COLO668 (cell line): Measurements from ENCODE around the gene ATG13.

Experiments
- DNase-seq: peaks from one replicate; lab custom pipeline; 2025; ENCODE audit not compliant: unreplicated experiment; lab: John Stamatoyannopoulos, UW

The ATG13 gene

DNA sequence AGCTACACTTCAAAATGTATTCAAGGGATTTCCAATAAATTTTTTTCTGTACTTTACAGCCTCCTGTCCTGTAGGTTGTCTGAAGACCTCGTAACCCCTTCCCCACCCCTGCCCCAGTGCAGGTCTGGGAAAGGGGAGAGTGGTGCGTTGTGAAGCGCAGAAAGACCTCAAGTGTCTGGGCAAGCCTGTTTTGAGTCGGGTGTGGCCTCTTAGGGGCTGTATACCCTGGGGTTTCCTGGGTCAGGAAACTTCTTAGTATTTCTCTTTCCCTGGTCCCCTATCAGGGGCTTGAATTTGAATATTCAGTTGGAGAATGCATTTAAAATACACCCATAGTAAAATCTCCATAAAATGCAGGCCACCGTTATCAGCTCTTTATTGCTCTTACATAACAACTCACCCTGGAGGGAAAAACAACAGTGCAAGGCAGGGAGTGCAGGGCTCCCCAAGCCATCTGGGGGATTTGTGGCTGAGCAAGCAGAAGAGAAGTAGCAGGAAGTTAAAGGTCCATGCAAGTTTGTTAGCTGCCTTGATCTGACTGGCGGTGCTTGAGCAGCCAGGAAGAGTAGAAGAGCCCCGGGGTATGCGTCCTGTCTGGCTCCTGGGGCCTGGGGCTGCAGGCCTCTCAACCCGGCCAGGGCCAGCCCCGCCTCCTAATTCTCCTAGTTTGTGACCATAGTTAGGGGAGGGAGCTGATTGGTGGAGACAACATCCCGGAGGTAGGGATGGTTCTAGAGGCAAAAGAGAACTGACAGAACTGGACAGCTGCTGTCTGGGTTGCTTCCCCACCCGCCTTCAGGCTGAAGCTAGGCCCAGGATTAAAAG lies 57.3 kb downstream of the ATG13 start:
- DNase-seq, result no peak

DNA sequence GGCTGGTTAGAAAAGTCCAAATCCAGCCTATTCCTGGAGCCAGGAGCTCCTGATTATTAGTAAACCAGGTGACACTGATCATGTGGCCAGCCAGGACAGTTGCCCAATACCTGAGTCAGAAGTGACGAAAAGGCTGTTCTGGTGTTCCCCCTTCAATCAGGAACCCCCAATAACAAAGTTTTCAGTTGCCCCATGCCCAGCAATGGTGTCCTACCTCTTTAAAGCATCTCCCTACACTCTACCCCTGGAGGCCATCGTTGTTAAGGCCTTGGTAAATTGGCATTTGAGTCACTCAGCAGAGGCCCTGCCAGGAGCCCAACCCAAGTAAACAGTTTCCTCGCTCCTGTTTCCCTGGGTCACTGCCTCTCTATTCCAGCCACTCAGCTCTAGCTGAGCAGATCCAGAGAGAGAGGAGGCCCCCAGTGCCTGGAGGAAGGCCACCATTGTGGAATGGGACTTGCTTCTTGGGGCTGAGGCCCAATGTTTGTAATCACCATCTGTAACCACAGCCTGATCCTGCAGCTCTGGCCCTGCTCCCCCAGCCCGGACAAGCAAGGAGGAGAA lies 58.0 kb downstream of the ATG13 start:
- DNase-seq, result no peak

DNA sequence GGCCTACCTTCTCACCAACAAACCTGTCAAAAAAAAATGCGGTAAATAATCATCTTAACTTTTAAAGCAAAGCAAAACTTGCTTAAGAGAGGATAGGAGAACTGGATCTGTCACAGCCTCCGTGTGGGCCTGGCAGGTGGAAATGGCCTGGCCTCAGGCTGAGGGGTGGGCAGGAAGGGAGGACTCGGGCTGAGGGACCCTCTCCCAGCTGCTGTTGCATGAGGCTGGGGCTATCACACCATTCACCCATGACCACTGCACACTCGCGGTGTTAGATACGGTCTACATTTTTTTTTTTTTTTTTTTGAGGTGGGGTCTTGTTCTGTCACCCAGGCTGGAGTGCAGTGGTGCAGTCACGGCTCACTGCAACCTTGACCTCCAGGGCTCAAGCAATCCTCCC lies 58.6 kb downstream of the ATG13 start:
- DNase-seq, result no peak

DNA sequence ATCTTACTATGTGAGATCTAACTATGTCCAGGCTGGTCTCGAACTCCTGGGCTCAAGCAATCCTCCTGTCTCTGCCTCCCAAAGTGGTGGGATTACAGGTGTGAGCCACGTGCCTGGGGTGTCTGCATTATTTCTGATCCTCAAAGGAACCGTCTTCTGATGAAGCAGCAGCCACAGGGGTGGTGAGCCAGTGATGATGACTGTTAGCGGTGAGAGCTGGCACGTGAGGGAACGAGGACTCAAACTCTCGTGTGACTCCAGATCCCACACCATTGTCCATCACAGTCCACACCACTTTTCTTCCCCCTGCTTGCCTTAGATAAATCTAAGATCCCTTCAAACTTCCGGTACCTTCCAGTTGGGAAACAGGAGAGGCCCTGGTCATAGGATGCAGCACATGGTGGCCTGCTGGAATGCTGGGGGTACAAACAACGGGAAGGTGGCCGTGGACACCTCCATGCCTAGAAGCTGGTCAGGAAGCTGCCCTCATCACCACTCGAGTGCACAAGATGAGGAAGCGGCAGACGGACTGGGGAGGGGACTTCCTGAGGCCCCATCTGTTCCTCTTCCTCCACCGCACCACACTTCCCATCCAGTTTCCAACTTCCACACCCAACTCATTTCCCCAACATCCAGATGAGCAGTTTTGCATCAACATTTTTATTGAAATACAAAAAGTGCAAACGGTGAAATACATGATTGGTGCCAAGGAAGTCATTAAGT lies 59.2 kb downstream of the ATG13 start:
- no peak for DNase-seq

DNA sequence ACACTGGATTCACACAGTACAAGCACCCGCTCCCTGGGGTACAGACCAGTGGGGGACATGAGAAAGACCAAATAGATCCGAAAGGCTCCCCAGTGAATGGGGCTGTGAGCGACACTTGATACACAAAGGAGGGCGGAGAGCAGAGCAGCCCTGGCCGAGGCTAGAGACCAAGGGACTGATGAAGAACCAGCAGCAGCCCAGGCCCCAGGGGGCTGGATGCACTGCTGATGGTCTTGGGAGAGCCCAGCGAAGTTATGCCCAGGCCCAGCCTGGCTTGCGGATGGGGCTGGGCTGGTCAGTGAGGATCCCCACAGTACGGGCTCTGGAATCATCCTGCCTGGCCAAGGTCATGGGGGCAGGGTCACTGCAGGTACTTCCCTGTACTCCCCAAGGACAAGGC lies 59.8 kb downstream of the ATG13 start:
- no peak for DNase-seq

DNA sequence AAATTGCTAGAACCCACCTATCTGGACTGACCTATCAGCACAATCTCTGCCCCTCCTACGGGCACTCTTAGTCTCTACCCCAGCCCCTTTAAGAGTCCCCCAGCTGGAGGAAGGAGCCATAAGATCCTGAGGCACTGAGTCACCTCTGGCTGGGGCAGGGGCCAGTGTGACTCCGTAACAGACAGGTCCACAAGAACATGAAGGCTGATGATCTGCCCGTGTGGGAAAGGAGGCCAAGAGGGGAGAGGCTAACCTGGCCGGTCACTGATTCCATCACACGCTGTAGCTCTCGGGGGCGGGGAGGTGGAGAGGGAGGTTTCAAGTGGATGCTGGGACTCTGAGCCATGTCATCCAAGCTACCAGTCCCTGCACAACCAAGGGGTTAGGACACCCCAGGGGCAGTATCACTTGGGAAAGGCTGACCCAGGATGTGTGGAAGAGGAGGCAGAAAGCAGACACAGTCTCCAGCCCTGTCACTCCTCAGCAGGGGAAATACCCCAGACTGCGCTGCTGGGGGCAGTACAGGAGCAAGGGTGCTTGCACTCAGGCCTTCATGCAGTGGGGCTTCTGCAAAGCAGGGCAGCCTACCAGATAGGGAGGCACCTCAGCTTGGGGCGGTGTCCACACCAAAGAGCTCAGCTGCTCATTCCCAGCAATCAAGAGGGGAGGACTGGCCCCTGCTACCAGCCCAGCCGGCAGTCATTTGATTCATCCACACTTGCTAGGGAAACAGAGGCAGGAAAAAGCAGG lies 60.8 kb downstream of the ATG13 start:
- no peak for DNase-seq

DNA sequence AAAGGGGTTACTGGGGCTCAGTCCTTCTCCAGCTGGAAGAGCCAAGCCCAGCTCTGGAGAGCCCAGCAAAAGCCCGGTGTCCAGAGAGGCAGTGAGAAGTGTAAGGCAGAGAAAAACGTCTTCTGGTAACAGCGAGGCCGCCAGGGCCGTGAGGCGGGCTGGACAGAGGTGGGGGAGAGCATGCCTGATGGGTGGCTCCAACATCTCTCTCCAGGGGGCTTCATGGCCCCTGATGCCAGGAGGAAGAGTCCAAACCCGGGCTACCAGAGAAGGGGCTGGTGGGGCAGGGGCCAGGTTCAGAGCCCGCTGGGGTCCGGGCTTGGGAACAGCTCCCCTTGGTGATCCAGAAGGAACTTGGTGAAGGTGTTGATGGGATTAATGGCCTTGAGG lies 61.4 kb downstream of the ATG13 start:
- DNase-seq, result no peak

DNA sequence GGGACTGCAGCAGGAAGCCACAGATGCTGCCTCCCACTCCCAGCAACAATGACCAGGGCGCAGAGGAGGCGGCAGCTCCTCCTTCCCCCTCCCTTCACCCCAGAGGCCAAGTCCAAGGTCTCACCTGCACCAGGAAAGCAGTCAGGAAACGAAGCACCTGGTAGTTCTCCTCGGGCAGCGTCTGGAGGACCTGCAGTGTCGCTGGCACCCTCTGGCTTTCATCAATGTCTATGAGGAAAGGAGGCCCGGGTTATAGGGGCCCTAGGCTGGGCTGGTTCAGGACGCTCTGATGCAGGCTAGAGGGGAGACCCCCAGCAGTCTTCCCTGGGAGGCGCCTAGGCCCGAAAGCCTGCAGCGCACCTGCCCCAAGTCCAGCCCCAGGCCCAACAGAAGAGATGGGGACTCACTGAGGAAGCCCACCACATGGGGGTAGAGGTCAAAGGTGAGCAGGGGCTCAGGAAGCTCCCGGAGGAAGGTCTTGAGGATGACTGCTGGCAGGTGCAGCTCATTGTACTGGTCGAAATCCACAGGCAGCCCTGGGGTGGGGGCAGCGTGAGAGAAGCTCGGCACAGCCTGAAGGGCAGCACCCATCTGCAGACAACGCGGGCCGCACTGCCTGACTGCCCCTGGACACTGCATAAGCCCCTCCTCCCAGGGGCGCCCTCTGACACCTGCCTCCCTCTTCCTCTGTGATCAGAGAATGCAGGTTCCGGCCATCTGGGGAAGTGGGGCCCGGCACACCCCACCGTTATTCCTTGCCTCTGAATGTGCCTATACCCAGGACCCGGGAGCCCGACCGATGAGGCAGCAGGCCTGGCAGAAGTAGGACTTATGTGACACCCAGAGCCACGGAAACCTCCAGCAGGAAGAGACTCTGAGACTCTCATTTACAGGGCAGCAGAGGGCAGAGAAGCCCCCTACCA lies 62.1 kb downstream of the ATG13 start:
- no peak for DNase-seq

DNA sequence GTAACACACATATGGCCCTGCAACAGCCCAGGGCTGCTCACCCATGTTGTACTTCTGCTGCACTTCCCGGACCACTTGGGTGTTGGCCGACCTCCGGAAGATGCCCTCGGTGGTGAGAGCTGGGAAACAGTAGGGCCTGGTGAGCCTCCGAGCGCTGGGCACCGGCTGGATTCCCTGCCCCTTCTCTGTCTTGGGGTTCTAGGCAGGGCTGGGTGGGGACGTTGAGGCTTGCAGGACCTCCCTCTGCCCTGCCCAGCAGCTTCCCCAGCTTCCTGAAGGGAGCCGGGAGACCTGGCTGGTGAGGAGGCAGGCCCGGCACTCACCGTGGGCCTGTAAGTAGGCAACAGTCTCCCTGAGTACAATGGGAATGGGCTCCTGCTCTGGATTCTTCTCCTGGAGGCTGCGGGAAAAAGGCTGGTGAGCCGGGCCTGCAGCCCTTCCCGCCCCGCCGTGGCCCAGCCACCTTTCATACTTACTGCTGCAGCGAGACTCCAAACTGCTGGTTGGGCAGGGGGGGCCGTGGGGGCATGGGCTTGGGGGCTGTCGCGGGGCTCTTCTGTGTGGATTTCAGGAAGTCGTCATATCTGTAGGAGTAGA lies 62.9 kb downstream of the ATG13 start:
- DNase-seq, result no peak

DNA sequence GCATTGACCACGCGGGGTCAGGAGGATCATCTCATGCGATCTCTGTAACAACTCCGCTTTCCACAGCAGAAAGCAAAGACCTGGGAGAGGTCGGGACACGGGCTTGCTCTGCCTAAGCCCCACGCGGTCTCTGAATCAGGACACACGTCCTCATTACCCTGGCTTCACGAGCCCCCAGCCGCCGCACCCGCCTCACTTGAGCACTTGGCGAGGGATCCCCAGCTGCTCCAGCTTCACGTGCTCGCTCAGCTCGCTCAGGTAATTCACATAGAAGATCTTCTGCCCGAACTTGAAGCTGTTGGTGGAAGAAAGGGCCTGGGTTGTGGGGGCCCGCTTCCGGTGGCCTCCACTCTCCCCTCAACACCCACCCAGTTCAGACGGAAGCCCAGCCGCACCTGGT lies 63.5 kb downstream of the ATG13 start:
- DNase-seq, result no peak

DNA sequence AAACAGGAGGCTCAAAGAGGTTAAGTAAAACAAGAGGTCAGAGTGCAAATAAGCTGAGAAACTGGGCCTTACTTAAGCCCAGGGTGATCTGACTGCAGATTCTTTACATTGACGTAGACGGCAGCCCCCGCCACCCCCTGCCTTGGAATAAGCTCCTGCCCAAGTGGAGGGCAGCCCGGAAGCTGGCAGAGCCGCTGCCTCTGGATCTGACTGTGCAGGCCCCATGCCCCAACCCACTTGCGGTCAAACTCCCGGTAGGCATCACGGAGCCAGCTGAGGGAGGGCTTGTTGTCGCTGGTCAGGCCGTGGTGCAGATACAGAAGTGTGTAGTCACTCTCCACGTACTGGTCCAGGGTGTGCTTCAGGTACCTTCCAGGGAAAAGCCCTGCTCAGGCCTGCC lies 64.5 kb downstream of the ATG13 start:
- DNase-seq, result no peak

DNA sequence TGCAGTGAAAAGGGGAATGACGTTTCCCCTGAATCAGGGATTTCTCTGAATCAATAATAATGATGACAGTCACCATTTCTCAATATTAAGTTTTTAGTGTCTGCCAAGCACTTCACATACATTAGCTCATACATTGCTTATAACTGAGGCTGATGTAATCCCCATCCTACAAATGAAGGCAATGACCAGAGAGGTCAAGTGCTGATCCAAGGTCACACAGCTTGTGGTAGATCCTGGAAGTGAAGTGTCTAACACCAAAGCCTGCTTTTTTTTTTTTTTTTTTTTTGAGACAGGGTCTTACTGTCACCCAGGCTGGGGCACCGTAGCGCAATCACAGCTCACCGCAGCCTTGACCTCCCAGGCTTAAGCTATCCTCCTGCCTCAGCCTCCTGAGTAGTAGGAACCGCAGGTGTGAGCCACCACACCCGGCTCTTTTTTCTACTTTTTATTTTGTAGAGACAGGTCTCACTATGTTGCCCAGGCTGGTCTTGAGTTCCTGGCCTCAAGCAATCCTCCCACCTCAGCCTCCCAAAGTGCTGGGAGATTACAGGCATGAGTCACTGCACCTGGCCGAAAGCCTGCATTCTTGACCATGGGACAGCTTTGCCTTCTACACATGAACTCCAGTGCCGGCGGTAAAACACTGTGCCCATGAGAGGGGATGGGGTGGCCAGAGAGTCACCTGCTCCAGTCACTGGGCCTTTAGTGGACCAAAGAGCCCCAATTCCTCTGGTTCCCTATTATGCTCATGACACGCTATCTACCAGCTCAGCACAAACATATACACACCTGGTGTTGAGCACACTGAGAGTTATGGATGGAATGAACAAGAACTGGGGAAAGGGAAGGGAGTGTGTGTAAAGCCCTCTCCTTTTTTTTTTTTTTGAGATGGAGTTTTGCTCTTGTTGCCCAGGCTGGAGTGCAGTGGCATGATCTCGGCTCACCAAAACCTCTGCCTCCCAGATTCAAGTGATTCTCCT lies 65.7 kb downstream of the ATG13 start:
- DNase-seq, result no peak

DNA sequence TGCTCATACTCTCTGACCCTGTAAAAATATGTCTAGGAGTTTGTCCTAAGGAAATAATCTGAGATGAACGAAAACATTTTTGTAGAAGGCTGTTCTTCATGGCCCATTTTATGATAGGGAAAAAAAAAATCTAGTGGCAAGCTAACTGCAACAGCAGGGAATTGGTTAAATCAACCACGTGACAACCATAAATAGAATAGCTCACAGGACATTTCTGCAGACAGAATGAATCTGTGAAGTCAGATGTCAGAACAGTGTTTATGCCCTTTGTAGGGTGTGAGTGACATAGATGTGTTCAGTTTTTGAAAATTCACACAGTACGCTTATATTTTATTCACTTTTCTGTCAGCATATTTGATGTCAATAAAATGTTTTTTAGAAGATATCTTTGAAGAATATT lies 67.0 kb downstream of the ATG13 start:
- no peak for DNase-seq

DNA sequence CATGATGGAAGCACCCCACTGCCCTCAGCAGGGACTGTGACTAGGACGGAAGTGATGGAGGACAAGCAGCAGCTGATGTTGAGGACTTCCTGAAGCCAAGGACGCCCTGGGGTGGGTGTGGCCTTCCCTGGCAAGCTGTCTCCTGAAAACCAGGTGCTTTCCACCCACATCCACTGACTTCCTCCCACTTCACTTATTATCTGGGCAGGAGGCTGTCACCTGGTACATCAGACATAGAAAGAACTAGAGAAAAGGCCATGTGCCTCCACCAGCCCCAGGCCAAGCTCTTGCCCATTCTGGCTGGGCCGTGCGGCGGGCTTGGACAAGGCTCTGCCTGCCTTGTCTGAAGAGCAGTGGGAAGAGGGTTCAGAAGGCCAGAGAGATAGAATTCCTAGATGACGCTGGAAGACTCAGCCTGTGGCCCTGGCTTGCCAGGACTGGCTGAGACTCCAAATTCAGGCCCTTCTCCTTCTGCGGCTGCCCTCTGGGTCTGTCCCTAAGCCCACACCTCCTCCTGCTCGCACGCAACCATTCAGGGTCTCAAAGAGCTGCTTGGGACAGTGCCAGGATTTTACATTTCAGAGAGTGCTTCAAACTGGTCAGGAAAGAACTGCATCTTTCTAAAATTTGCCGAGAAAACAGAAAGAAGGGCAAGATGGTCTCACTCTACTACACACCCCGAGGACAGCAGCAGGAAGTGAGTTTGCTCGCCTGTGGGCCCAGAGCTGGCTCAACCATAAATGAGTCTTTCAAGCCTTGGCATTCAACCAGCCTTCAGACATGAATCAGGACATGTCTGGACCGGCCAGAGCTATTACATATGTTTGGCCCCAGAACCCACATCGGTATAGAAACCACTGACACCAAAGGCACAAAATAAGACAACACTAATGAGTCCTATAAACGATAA lies 69.8 kb downstream of the ATG13 start:
- peak; percentile 41 for DNase-seq

DNA sequence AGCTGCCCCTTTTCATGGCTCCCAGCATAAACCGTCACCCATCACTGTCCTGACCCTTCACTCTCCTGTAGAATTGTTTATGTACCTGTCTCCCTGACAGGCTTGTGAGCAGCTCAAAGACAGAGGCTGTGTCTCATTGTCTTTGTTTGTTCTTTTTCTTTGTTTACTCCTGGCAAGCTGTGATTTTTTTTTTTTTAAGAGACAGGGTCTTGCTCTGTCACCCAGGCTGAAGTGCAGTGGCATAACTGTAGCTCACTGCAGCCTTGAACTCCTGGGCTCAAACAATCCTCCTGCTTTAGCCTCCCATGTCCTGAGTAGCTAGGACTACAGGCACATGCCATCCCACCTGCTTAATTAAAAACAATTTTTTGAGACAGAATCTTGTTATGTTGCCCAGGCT lies 73.3 kb downstream of the ATG13 start:
- DNase-seq, result no peak

DNA sequence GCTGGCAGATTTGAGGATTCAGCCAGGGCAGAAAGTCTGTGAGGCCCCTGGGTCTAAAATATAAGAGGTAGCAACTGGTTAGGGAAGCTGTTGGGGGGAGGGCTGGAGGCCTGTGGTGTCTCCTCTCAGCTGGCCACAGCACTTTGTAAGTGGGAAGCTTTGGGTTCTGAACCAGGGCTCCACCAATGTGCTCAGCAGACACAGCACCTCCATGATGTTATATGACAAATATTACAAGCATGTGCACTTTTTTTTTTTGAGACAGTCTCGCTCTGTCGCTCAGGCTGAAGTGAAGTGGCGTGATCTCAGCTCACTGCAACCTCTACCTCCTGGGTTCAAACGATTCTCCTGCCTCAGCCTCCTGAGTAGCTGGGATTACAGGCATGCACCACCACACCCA lies 75.1 kb downstream of the ATG13 start:
- no peak for DNase-seq

DNA sequence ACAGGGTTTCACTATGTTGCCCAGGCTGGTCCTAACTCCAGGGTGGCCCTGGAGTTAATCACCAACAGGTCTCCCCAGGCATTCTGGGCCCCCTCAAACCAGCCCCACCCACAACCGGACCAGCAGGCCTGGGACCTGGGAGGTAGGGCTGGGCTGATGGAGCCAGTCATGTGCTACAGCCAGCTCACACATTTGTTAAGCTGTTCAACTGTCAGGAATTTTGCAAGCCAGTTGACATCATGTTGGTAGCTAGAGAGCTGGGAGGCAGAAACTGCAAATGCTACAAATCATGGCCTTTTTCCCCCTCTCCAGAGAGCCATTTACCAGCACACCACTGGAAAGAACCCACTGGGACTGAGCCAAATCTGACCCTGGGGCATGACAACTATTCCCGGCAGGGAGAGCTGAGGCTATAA lies 76.3 kb downstream of the ATG13 start:
- no peak for DNase-seq

DNA sequence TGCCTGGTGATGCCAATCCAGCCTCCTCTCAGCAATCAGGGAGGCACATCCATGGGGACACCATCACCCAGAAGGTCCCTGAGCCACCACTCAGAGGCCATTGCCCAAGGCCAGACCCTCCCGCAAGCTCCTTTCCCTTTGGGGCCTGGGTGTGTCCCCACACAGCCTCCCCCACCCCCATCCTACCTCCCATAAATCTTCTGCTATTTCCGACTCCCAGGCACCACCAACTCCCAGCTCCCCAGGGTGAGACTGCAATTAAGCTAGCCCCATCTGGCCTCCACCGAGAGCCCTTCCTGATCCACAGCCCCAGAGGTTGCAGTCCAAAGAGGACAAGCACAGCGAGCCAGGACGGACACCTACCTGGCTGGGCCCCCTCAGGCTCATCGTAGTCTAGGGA lies 76.7 kb downstream of the ATG13 start:
- DNase-seq, result no peak
